ENCODE results near the gene C19orf47.

The C19orf47 gene

GRCh38 chr19:40280608-40281221, 67.5 kb downstream of the C19orf47 start:
- DNase-seq = no peak

GRCh38 chr19:40279761-40280607, 68.2 kb downstream of the C19orf47 start:
- DNase-seq = no peak

GRCh38 chr19:40279120-40279551, 69.1 kb downstream of the C19orf47 start:
- no peak for DNase-seq

- no peak for DNase-seq
Observed at GRCh38 chr19:40278361-40279035, 69.7 kb downstream of the C19orf47 start.

- DNase-seq = no peak
Observed at GRCh38 chr19:40277356-40278059, 70.7 kb downstream of the C19orf47 start.

- no peak for DNase-seq
Observed at GRCh38 chr19:40274585-40275544, 73.3 kb downstream of the C19orf47 start.

- DNase-seq = no peak
Observed at GRCh38 chr19:40273469-40274360, 74.5 kb downstream of the C19orf47 start.

- no peak for DNase-seq
Observed at GRCh38 chr19:40272261-40272660, 75.9 kb downstream of the C19orf47 start.

- DNase-seq = no peak
Observed at GRCh38 chr19:40271706-40272105, 76.5 kb downstream of the C19orf47 start.

GRCh38 chr19:40270362-40271089, 77.7 kb downstream of the C19orf47 start:
- DNase-seq = no peak

All from SW 1271 (cell line).